ENCODE measurements around the gene ZNF746. TPM values are rescaled to one million over a fixed set of nuclear protein-coding genes. Genes with fewer than 3 reads are reported as not detected.
"Not testable (repeated sequence)": the region's sequence is repeated elsewhere in the genome, so short reads cannot be mapped to it uniquely, and the experiment has no call there.

ZNF746 gene
- total and polyA plus RNA-seq, 10 of the 15 experiments (the other 5 are each of a cell fraction or from before 2014, with no cell fraction given), result 1.2 to 19.0 (median 6.3) TPM

DNA sequence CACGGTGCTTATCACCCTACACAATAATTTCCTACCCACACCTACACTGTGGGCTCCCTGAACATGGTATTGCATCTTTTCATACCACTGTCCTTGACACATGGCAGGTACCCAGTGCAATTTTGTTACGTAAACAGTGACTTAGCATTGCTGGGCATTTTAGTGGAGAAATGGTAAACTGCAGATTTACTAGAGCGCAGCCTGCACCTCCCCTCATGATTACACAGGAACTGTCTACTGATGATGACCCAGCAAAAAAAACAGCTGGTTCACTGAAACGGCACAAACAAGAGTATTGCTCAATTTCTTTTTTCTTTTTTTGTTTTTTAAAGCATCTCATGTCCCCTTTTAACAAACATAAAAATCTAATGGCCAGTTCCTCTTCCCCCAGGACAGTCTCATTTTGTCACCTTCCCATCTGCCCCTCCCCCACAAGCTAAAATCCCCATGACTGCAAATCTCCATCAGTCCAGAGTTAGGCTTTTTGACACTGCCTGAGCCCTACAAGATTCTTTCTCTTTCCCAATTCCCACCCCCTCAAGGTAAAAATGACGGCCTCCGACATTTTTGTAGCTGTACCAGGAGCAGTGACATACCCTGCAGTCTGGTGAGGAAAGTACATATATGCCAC is 2.8 kb downstream of the ZNF746 start (continued):
- no peak for TF ChIP-seq ETV6 (conservative IDR thresholded peaks at IDR 0.05 in 1 of 2, IDR thresholded peaks at IDR 0.05 in 1 of 2; ENCODE audit: borderline replicate concordance in 1 of 2, low read depth in 1 of 2)
- no peak for TF ChIP-seq SUZ12 (IDR thresholded peaks at IDR 0.05; ENCODE audit: unreplicated experiment)
- no peak for TF ChIP-seq RCOR1 (conservative IDR thresholded peaks at IDR 0.05; ENCODE audit: low read depth, low read length)

DNA sequence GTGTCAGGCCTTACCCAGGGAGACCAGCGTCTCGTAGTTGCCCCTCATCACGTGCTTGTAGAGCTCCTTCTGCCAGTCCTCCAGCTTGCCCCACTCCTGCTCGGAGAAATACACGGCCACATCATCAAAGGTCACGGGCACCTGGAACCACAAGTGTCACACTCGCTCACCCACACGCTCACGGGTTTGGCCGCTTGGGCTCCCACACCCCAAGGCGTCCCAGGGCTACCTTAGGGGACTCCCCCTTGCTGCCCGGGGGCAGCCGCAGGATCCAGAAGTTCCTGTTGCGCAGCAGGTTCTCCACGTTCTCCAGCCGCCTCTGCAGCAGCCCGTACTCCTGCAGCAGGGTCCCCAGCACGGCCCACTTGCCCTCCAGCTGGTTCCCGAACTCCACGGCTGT is 3.6 kb downstream of the ZNF746 start:
- Histone ChIP-seq H3K79me2 (ENCODE audit: control insufficient read depth, insufficient read depth, low read length) (peaks cover 26% of the 10 kb centered on the region), H3K36me3 (ENCODE audit: control insufficient read depth in 2 of 2, insufficient read depth in 2 of 2, low read length in 1 of 2) (peaks cover 13 to 15% of the 10 kb centered on the region in 2 experiments)
- H3K27ac ChIP-seq (ENCODE audit: control insufficient read depth, insufficient read depth); in situ Hi-C loops (cut with MboI); H3K4me3 ChIP-seq; H3K9ac ChIP-seq (ENCODE audit: control insufficient read depth, insufficient read depth, low read length); H3K4me2 ChIP-seq (ENCODE audit: control insufficient read depth, insufficient read depth); DNase-seq (ENCODE audit: low read depth, low spot score); H2AFZ ChIP-seq (ENCODE audit: control insufficient read depth, low read depth, low read length); BruUV-seq (replicated peaks); FAIRE-seq; H4K20me1 ChIP-seq (ENCODE audit: control insufficient read depth, insufficient read depth); SMC1A ChIA-PET (ENCODE audit: uncharacterized antibody, unreplicated experiment); CTCF ChIA-PET; intact Hi-C loops (cut with micrococcal nuclease; ENCODE audit: unreplicated experiment); H3K27me3 ChIP-seq (replicated peaks in 1 of 2; ENCODE audit: control insufficient read depth in 2 of 2, insufficient read depth in 2 of 2, low read length in 1 of 2); RAD21 ChIA-PET (ENCODE audit: unreplicated experiment); POLR2A ChIA-PET; H3K9me3 ChIP-seq (replicated peaks; ENCODE audit: control insufficient read depth, insufficient read depth, low read length); H3K4me1 ChIP-seq (ENCODE audit: control insufficient read depth, insufficient read depth, low read length); ATAC-seq: not testable (repeated sequence)
- 95% methylated on average over 14 of the region's 20 CpGs for WGBS (ENCODE audit: insufficient coverage, insufficient replicate concordance, low lambda C conversion rate, missing lambda C conversion rate)

DNA sequence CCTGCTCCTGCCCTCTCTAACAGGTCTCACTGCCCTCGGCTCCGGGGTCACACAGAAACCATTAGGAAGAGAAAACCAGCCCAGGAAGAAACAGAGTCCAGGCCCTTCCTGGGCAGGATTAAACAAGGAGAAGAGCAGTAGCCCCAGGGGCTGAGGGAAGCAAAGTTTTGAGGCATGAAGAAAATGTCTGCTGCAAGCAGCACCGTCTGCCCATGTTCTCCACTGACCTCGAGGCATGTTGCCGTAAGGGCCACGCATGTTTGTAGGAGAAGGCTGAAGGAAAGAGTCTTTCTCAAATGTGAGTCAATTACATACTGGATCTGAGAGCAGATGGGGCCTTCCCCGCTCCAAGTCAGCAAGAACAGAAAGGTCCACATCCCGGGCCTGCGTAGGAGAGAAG is 4.2 kb downstream of the ZNF746 start:
- Histone ChIP-seq H4K20me1 (ENCODE audit: control insufficient read depth, insufficient read depth) (no peaks in the 10 kb centered on the region), H3K4me3 (no peak overlapping the region), H3K4me1 (ENCODE audit: control insufficient read depth, insufficient read depth, low read length) (peaks cover 9% of the 10 kb centered on the region), H2AFZ (ENCODE audit: control insufficient read depth, low read depth, low read length) (no peak overlapping the region), H3K27me3 (replicated peaks in 1 of 2; ENCODE audit: control insufficient read depth in 2 of 2, insufficient read depth in 2 of 2, low read length in 1 of 2) (no peaks in the 10 kb centered on the region), H3K9ac (ENCODE audit: control insufficient read depth, insufficient read depth, low read length) (no peak overlapping the region), H3K9me3 (replicated peaks; ENCODE audit: control insufficient read depth, insufficient read depth, low read length) (no peaks in the 10 kb centered on the region), H3K4me2 (ENCODE audit: control insufficient read depth, insufficient read depth) (no peak overlapping the region), H3K79me2 (ENCODE audit: control insufficient read depth, insufficient read depth, low read length) (peaks cover 26% of the 10 kb centered on the region), H3K27ac (ENCODE audit: control insufficient read depth, insufficient read depth) (no peak overlapping the region), H3K36me3 (ENCODE audit: control insufficient read depth in 2 of 2, insufficient read depth in 2 of 2, low read length in 1 of 2) (peaks cover 13 to 15% of the 10 kb centered on the region in 2 experiments)
- no peak for FAIRE-seq
- no peak for ATAC-seq
- intact Hi-C loops (cut with micrococcal nuclease; ENCODE audit: unreplicated experiment), result no loop called here
- DNase-seq (ENCODE audit: low read depth, low spot score), result no peak
- CTCF ChIA-PET, result no interaction called here
- POLR2A ChIA-PET, result no interaction called here
- in situ Hi-C loops (cut with MboI), result no loop called here
- SMC1A ChIA-PET (ENCODE audit: uncharacterized antibody, unreplicated experiment), result no interaction called here
- RAD21 ChIA-PET (ENCODE audit: unreplicated experiment), result no interaction called here
- WGBS (ENCODE audit: insufficient coverage, insufficient replicate concordance, low lambda C conversion rate, missing lambda C conversion rate), result 97% methylated on average over 9 of the region's 9 CpGs
- BruUV-seq (replicated peaks), result no TSS peak
- TF ChIP-seq ATF7 (IDR thresholded peaks at IDR 0.05; ENCODE audit: low read depth) (no peak), IKZF2 (IDR thresholded peaks at IDR 0.05) (no peak), TCF7 (IDR thresholded peaks at IDR 0.05; ENCODE audit: borderline replicate concordance) (no peak), RFX5 (IDR thresholded peaks at IDR 0.05; ENCODE audit: low read depth, low read length) (no peak), RELA (IDR thresholded peaks at IDR 0.05; ENCODE audit: borderline replicate concordance, partially characterized antibody) (no peak), SMAD5 (IDR thresholded peaks at IDR 0.05; ENCODE audit: low read depth) (no peak)
- TF ChIP-seq, protein P1, sequence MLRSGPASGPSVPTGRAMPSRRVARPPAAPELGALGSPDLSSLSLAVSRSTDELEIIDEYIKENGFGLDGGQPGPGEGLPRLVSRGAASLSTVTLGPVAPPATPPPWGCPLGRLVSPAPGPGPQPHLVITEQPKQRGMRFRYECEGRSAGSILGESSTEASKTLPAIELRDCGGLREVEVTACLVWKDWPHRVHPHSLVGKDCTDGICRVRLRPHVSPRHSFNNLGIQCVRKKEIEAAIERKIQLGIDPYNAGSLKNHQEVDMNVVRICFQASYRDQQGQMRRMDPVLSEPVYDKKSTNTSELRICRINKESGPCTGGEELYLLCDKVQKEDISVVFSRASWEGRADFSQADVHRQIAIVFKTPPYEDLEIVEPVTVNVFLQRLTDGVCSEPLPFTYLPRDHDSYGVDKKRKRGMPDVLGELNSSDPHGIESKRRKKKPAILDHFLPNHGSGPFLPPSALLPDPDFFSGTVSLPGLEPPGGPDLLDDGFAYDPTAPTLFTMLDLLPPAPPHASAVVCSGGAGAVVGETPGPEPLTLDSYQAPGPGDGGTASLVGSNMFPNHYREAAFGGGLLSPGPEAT (IDR thresholded peaks at IDR 0.05; ENCODE audit: low read depth), result no peak
- TF ChIP-seq, protein P2, sequence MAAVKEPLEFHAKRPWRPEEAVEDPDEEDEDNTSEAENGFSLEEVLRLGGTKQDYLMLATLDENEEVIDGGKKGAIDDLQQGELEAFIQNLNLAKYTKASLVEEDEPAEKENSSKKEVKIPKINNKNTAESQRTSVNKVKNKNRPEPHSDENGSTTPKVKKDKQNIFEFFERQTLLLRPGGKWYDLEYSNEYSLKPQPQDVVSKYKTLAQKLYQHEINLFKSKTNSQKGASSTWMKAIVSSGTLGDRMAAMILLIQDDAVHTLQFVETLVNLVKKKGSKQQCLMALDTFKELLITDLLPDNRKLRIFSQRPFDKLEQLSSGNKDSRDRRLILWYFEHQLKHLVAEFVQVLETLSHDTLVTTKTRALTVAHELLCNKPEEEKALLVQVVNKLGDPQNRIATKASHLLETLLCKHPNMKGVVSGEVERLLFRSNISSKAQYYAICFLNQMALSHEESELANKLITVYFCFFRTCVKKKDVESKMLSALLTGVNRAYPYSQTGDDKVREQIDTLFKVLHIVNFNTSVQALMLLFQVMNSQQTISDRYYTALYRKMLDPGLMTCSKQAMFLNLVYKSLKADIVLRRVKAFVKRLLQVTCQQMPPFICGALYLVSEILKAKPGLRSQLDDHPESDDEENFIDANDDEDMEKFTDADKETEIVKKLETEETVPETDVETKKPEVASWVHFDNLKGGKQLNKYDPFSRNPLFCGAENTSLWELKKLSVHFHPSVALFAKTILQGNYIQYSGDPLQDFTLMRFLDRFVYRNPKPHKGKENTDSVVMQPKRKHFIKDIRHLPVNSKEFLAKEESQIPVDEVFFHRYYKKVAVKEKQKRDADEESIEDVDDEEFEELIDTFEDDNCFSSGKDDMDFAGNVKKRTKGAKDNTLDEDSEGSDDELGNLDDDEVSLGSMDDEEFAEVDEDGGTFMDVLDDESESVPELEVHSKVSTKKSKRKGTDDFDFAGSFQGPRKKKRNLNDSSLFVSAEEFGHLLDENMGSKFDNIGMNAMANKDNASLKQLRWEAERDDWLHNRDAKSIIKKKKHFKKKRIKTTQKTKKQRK (IDR thresholded peaks at IDR 0.05; ENCODE audit: low read depth, low read length), result no peak
